Measurements from ENCODE around the gene ZC3HAV1L.
A peak's percentile ranks its signal among the peaks of the same experiment; 100 is the strongest.

The ZC3HAV1L gene

GRCh38 chr7:139068544-139069399, 32.9 kb upstream of the ZC3HAV1L start:
- no peak overlapping the region for H3K9ac ChIP-seq (ENCODE audit: low read depth, low read length, poor library complexity)
- no peak overlapping the region for H3K18ac ChIP-seq (ENCODE audit: low read length)
- H3K27ac ChIP-seq (replicated peaks; ENCODE audit: low read length): no peak overlapping the region
- H2BK5ac ChIP-seq (ENCODE audit: low read length): no peak overlapping the region
- no peak overlapping the region for H2AK5ac ChIP-seq (ENCODE audit: low read depth, low read length)
- H3K4me3 ChIP-seq (ENCODE audit: low read length in 2 of 2): no peak overlapping the region
- no peak overlapping the region for H3K14ac ChIP-seq (ENCODE audit: low read length)
- H2BK120ac ChIP-seq (ENCODE audit: low read depth, low read length): no peak overlapping the region
- no peaks in the 10 kb centered on the region for H3K79me1 ChIP-seq (ENCODE audit: low read depth, low read length)
- H3K4ac ChIP-seq (ENCODE audit: low read length): no peak overlapping the region
- H3K27me3 ChIP-seq (ENCODE audit: control insufficient read depth in 3 of 3, insufficient read depth in 3 of 3, low read depth in 1 of 3, low read length in 3 of 3): no peaks in the 10 kb centered on the region
- H3K4me2 ChIP-seq (ENCODE audit: insufficient read depth, low read length, poor library complexity, severe bottlenecking): no peak overlapping the region
- H4K91ac ChIP-seq (ENCODE audit: low read depth, low read length, poor library complexity): no peak overlapping the region
- H3K23ac ChIP-seq (ENCODE audit: low read depth, low read length, poor library complexity): no peak overlapping the region
- no peak overlapping the region for H2AFZ ChIP-seq (ENCODE audit: low read length)
- no peak for DNase-seq (ENCODE audit: low spot score)
- H4K8ac ChIP-seq (ENCODE audit: low read depth, low read length): no peak overlapping the region
- peaks cover 2 to 3% of the 10 kb centered on the region in 2 donors for H3K9me3 ChIP-seq (replicated peaks in 1 of 2; ENCODE audit: control insufficient read depth in 2 of 2, insufficient read depth in 1 of 2, low read depth in 1 of 2, low read length in 2 of 2)
- H3K36me3 ChIP-seq (replicated peaks in 1 of 2; ENCODE audit: control insufficient read depth in 2 of 2, insufficient read depth in 2 of 2, low read length in 2 of 2): peaks cover 4 to 85% of the 10 kb centered on the region in 2 donors
- H2BK15ac ChIP-seq (ENCODE audit: low read length): no peak overlapping the region
- H3K4me1 ChIP-seq (ENCODE audit: control insufficient read depth in 2 of 2, insufficient read depth in 1 of 2, low read depth in 1 of 2, low read length in 2 of 2): peaks cover 0 to 2% of the 10 kb centered on the region in 2 donors
- no CpG with 5 or more reads among the region's 9 CpGs for WGBS, 2 donors (ENCODE audit: extremely low coverage in 2 of 2, insufficient read length in 2 of 2, insufficient replicate concordance in 1 of 2)
- no peak overlapping the region for H2BK12ac ChIP-seq (ENCODE audit: low read length)

- Histone ChIP-seq H3K4ac (ENCODE audit: low read length) (no peak overlapping the region), H2AK5ac (ENCODE audit: low read depth, low read length) (no peak overlapping the region), H3K4me3 (ENCODE audit: low read length in 2 of 2) (no peak overlapping the region), H3K27ac (replicated peaks; ENCODE audit: low read length) (peak overlapping the region; percentile 1), H2BK120ac (ENCODE audit: low read depth, low read length) (no peak overlapping the region), H2BK5ac (ENCODE audit: low read length) (no peak overlapping the region), H3K9ac (ENCODE audit: low read depth, low read length, poor library complexity) (no peak overlapping the region), H3K4me2 (ENCODE audit: insufficient read depth, low read length, poor library complexity, severe bottlenecking) (no peak overlapping the region), H3K4me1 (ENCODE audit: control insufficient read depth in 2 of 2, insufficient read depth in 1 of 2, low read depth in 1 of 2, low read length in 2 of 2) (peaks cover 0 to 2% of the 10 kb centered on the region in 2 donors), H3K27me3 (ENCODE audit: control insufficient read depth in 3 of 3, insufficient read depth in 3 of 3, low read depth in 1 of 3, low read length in 3 of 3) (no peaks in the 10 kb centered on the region), H3K9me3 (replicated peaks in 1 of 2; ENCODE audit: control insufficient read depth in 2 of 2, insufficient read depth in 1 of 2, low read depth in 1 of 2, low read length in 2 of 2) (peaks cover 2 to 3% of the 10 kb centered on the region in 2 donors), H3K79me1 (ENCODE audit: low read depth, low read length) (no peaks in the 10 kb centered on the region), H2BK12ac (ENCODE audit: low read length) (no peak overlapping the region), H3K14ac (ENCODE audit: low read length) (no peak overlapping the region), H3K23ac (ENCODE audit: low read depth, low read length, poor library complexity) (no peak overlapping the region), H2AFZ (ENCODE audit: low read length) (no peak overlapping the region), H4K91ac (ENCODE audit: low read depth, low read length, poor library complexity) (no peak overlapping the region), H3K18ac (ENCODE audit: low read length) (no peak overlapping the region), H4K8ac (ENCODE audit: low read depth, low read length) (no peak overlapping the region), H3K36me3 (replicated peaks in 1 of 2; ENCODE audit: control insufficient read depth in 2 of 2, insufficient read depth in 2 of 2, low read length in 2 of 2) (peaks cover 4 to 77% of the 10 kb centered on the region in 2 donors), H2BK15ac (ENCODE audit: low read length) (no peak overlapping the region)
- DNase-seq (ENCODE audit: low spot score): no peak
- no CpG with 5 or more reads among the region's 9 CpGs for WGBS, 2 donors (ENCODE audit: extremely low coverage in 2 of 2, insufficient read length in 2 of 2, insufficient replicate concordance in 1 of 2)
These were observed 30.5 kb upstream of the ZC3HAV1L start for GRCh38 chr7:139066315-139066714.

GRCh38 chr7:139065323-139065722, 29.5 kb upstream of the ZC3HAV1L start:
- Histone ChIP-seq H3K14ac (ENCODE audit: low read length) (no peak overlapping the region), H2AFZ (ENCODE audit: low read length) (no peak overlapping the region), H2AK5ac (ENCODE audit: low read depth, low read length) (no peak overlapping the region), H3K27me3 (ENCODE audit: control insufficient read depth in 3 of 3, insufficient read depth in 3 of 3, low read depth in 1 of 3, low read length in 3 of 3) (no peaks in the 10 kb centered on the region), H3K9ac (ENCODE audit: low read depth, low read length, poor library complexity) (no peak overlapping the region), H3K18ac (ENCODE audit: low read length) (no peak overlapping the region), H3K4ac (ENCODE audit: low read length) (no peak overlapping the region), H3K9me3 (replicated peaks in 1 of 2; ENCODE audit: control insufficient read depth in 2 of 2, insufficient read depth in 1 of 2, low read depth in 1 of 2, low read length in 2 of 2) (peaks cover 2 to 3% of the 10 kb centered on the region in 2 donors), H4K8ac (ENCODE audit: low read depth, low read length) (no peak overlapping the region), H3K36me3 (replicated peaks in 1 of 2; ENCODE audit: control insufficient read depth in 2 of 2, insufficient read depth in 2 of 2, low read length in 2 of 2) (peaks cover 4 to 80% of the 10 kb centered on the region in 2 donors), H3K4me1 (ENCODE audit: control insufficient read depth in 2 of 2, insufficient read depth in 1 of 2, low read depth in 1 of 2, low read length in 2 of 2) (peaks cover 0 to 2% of the 10 kb centered on the region in 2 donors), H3K4me2 (ENCODE audit: insufficient read depth, low read length, poor library complexity, severe bottlenecking) (no peak overlapping the region), H2BK15ac (ENCODE audit: low read length) (no peak overlapping the region), H4K91ac (ENCODE audit: low read depth, low read length, poor library complexity) (no peak overlapping the region), H2BK12ac (ENCODE audit: low read length) (no peak overlapping the region), H2BK120ac (ENCODE audit: low read depth, low read length) (no peak overlapping the region), H3K23ac (ENCODE audit: low read depth, low read length, poor library complexity) (no peak overlapping the region), H3K79me1 (ENCODE audit: low read depth, low read length) (no peaks in the 10 kb centered on the region), H3K4me3 (ENCODE audit: low read length in 2 of 2) (no peak overlapping the region), H2BK5ac (ENCODE audit: low read length) (no peak overlapping the region), H3K27ac (replicated peaks; ENCODE audit: low read length) (no peak overlapping the region)
- no peak for DNase-seq (ENCODE audit: low spot score)
- WGBS, 2 donors (ENCODE audit: extremely low coverage in 2 of 2, insufficient read length in 2 of 2, insufficient replicate concordance in 1 of 2): no CpG with 5 or more reads among the region's 11 CpGs

- H3K4me2 ChIP-seq (ENCODE audit: insufficient read depth, low read length, poor library complexity, severe bottlenecking): no peak overlapping the region
- no peak for DNase-seq (ENCODE audit: low spot score)
- H4K8ac ChIP-seq (ENCODE audit: low read depth, low read length): no peak overlapping the region
- no peak overlapping the region for H3K14ac ChIP-seq (ENCODE audit: low read length)
- no peak overlapping the region for H2AK5ac ChIP-seq (ENCODE audit: low read depth, low read length)
- H3K4me1 ChIP-seq (ENCODE audit: control insufficient read depth in 2 of 2, insufficient read depth in 1 of 2, low read depth in 1 of 2, low read length in 2 of 2): peaks cover 0 to 3% of the 10 kb centered on the region in 2 donors
- peaks cover 2 to 67% of the 10 kb centered on the region in 2 donors for H3K36me3 ChIP-seq (replicated peaks in 1 of 2; ENCODE audit: control insufficient read depth in 2 of 2, insufficient read depth in 2 of 2, low read length in 2 of 2)
- no peak overlapping the region for H2BK12ac ChIP-seq (ENCODE audit: low read length)
- no peaks in the 10 kb centered on the region for H3K9me3 ChIP-seq (replicated peaks in 1 of 2; ENCODE audit: control insufficient read depth in 2 of 2, insufficient read depth in 1 of 2, low read depth in 1 of 2, low read length in 2 of 2)
- H2AFZ ChIP-seq (ENCODE audit: low read length): no peak overlapping the region
- no peak overlapping the region for H3K23ac ChIP-seq (ENCODE audit: low read depth, low read length, poor library complexity)
- no peaks in the 10 kb centered on the region for H3K27me3 ChIP-seq (ENCODE audit: control insufficient read depth in 3 of 3, insufficient read depth in 3 of 3, low read depth in 1 of 3, low read length in 3 of 3)
- no peak overlapping the region for H2BK15ac ChIP-seq (ENCODE audit: low read length)
- H3K27ac ChIP-seq (replicated peaks; ENCODE audit: low read length): no peak overlapping the region
- H2BK120ac ChIP-seq (ENCODE audit: low read depth, low read length): no peak overlapping the region
- H3K4ac ChIP-seq (ENCODE audit: low read length): no peak overlapping the region
- H3K9ac ChIP-seq (ENCODE audit: low read depth, low read length, poor library complexity): no peak overlapping the region
- H3K4me3 ChIP-seq (ENCODE audit: low read length in 2 of 2): no peak overlapping the region
- WGBS, 2 donors (ENCODE audit: extremely low coverage in 2 of 2, insufficient read length in 2 of 2, insufficient replicate concordance in 1 of 2): no CpG with 5 or more reads among the region's 5 CpGs
- H4K91ac ChIP-seq (ENCODE audit: low read depth, low read length, poor library complexity): no peak overlapping the region
- no peaks in the 10 kb centered on the region for H3K79me1 ChIP-seq (ENCODE audit: low read depth, low read length)
- H3K18ac ChIP-seq (ENCODE audit: low read length): no peak overlapping the region
- no peak overlapping the region for H2BK5ac ChIP-seq (ENCODE audit: low read length)
These were observed 25.6 kb upstream of the ZC3HAV1L start for GRCh38 chr7:139061416-139061815.
